GM12878 (cell line): ENCODE measurements around the gene KRTAP5-8. TPM values are rescaled to one million over a fixed set of nuclear protein-coding genes. Genes with fewer than 3 reads are reported as not detected.

Experiments used
- ATAC-seq: fragments of 200-7000 bp; cut with Tn5 transposase; 3 replicates; pipeline ENCODE4 v1.9.1; 2020; ENCODE audit warnings: mild to moderate bottlenecking, moderate library complexity
- BruUV-seq: library from RNA; stranded (reverse); fragments of 400-500 nt; replicated peaks from 2 replicates; lab custom pipeline; 2021; lab: Mats Ljungman, UMichigan
- CTCF ChIA-PET: fragments of 300-600 bp; sonication (Branson Sonifier 250); formaldehyde crosslinking; extraction: SDS; loops from one replicate; lab custom pipeline; 2021; ENCODE audit warnings: inconsistent platforms; lab: Yijun Ruan, JAX
- POLR2A ChIA-PET: fragments of 350-600 bp; formaldehyde crosslinking; extraction: SDS; loops from one replicate; lab custom pipeline; 2021; ENCODE audit warnings: inconsistent platforms; lab: Charles Lee
- RAD21 ChIA-PET: fragments of 300-600 bp; sonication (Branson Sonifier 250); formaldehyde crosslinking; loops from one replicate; lab custom pipeline; 2023; ENCODE audit warnings: antibody characterized with exemption; ENCODE audit not compliant: unreplicated experiment; lab: Charles Lee
- SMC1A ChIA-PET: fragments of 300-600 bp; sonication (Branson Sonifier 250); formaldehyde crosslinking; loops from one replicate; lab custom pipeline; 2023; ENCODE audit not compliant: unreplicated experiment, uncharacterized antibody; lab: Charles Lee
- DNase-seq: peaks from one replicate; pipeline ENCODE4 v3.0.0-alpha.2; 2011; ENCODE audit warnings: low read depth, low spot score
- FAIRE-seq: peaks from 3 replicates; lab custom pipeline; 2011; peaks lifted over from hg19 to GRCh38; lab: Jason Lieb, UNC
- H2AFZ ChIP-seq: 2 replicates; pipeline ENCODE4 v1.6.0; 2011; ENCODE audit warnings: low read depth, low read length, control low read depth; ENCODE audit not compliant: control insufficient read depth
- H3K27ac ChIP-seq: 2 replicates; pipeline ENCODE4 v1.5.1; 2011; ENCODE audit warnings: control low read depth; ENCODE audit not compliant: control insufficient read depth, insufficient read depth
- H3K27me3 ChIP-seq, 2 experiments: replicated peaks in 1 of 2; 2 replicates each; pipeline versions ENCODE4 v1.6.0 to v1.6.1; 2011; ENCODE audit warnings: low read length in 1 of 2; ENCODE audit not compliant: control insufficient read depth in 2 of 2, insufficient read depth in 2 of 2
- H3K36me3 ChIP-seq, 2 experiments: 2 replicates each; pipeline ENCODE4 v1.5.1; 2011; ENCODE audit warnings: low read length in 1 of 2; ENCODE audit not compliant: control insufficient read depth in 2 of 2, insufficient read depth in 2 of 2
- H3K4me1 ChIP-seq: 2 replicates; pipeline ENCODE4 v1.6.1; 2011; ENCODE audit warnings: mild to moderate bottlenecking, low read length, moderate library complexity, mixed read lengths; ENCODE audit not compliant: control insufficient read depth, insufficient read depth
- H3K4me2 ChIP-seq: 2 replicates; pipeline ENCODE4 v1.6.0; 2011; ENCODE audit warnings: control low read depth; ENCODE audit not compliant: control insufficient read depth, insufficient read depth
- H3K4me3 ChIP-seq: fragments of 200-600 bp; sonication (generic); 2 replicates; pipeline ENCODE4 v1.5.1; 2016
- H3K79me2 ChIP-seq: 2 replicates; pipeline ENCODE4 v1.6.0; 2011; ENCODE audit warnings: low read length; ENCODE audit not compliant: control insufficient read depth, insufficient read depth
- H3K9ac ChIP-seq: 2 replicates; pipeline ENCODE4 v1.8.0; 2011; ENCODE audit warnings: low read length, control low read depth, mixed read lengths; ENCODE audit not compliant: control insufficient read depth, insufficient read depth
- H3K9me3 ChIP-seq: replicated peaks from 3 replicates; pipeline ENCODE4 v1.5.1; 2011; ENCODE audit warnings: mild to moderate bottlenecking, low read length; ENCODE audit not compliant: control insufficient read depth, insufficient read depth
- H4K20me1 ChIP-seq: 2 replicates; pipeline ENCODE4 v1.6.0; 2011; ENCODE audit not compliant: control insufficient read depth, insufficient read depth
- BCL3 ChIP-seq: IDR thresholded peaks from 2 replicates; pipeline ENCODE4 v1.6.1; 2011; ENCODE audit warnings: borderline replicate concordance, low read depth, mild to moderate bottlenecking, moderate library complexity, low read length; ENCODE audit not compliant: insufficient read depth, poor library complexity, severe bottlenecking
- POLR2AphosphoS2 ChIP-seq: IDR thresholded peaks from 2 replicates; pipeline ENCODE4 v1.6.1; 2011; ENCODE audit warnings: low read depth, mild to moderate bottlenecking, low read length, improper control_type of control experiment, moderate library complexity
- SUZ12 ChIP-seq: fragments of 200-600 bp; sonication (generic); IDR thresholded peaks from one replicate; pipeline ENCODE4 v1.6.1; 2018; ENCODE audit warnings: antibody characterized with exemption, mild to moderate bottlenecking; ENCODE audit not compliant: unreplicated experiment
- ZNF384 ChIP-seq: IDR thresholded peaks from 2 replicates; pipeline ENCODE4 v1.6.1; 2012; ENCODE audit warnings: low read depth, mild to moderate bottlenecking, low read length, improper control_type of control experiment, borderline replicate concordance
- WGBS: methylation state at CpG from one replicate; pipeline ENCODE4 v1.1.6; 2016; ENCODE audit warnings: low lambda C conversion rate; ENCODE audit not compliant: insufficient replicate concordance, insufficient coverage; ENCODE audit errors: missing lambda C conversion rate; 5-methylcytosine and 5-hydroxymethylcytosine counted together
- in situ Hi-C: fragments of 300-500 bp; cut with MboI; formaldehyde crosslinking; loops from 9 replicates; pipeline ENCODE4 v1.14.3; 2018; ENCODE audit warnings: mixed read lengths
- intact Hi-C: fragments of 100-400 bp; cut with micrococcal nuclease; formaldehyde crosslinking; loops from one replicate; pipeline ENCODE4 v1.14.2; 2022; ENCODE audit not compliant: unreplicated experiment
- polyA plus RNA-seq, 11 experiments: library from polyadenylated mRNA; depleted of rRNA in 4 of 11; unstranded in 6 of 11; stranded (reverse) in 5 of 11; fragments of >200 nt; fragmentation: Nextera tagmentation in 4 of 11; fragmentation: Illumina TruSeq in 1 of 11; extraction: Ambion mirVana in 4 of 11; extraction: Trizol in 1 of 11; gene quantifications; 1 replicate in 1 of 11; 2 replicates in 10 of 11; pipeline versions ENCODE4 v1.2.1 to v1.2.3, GENCODE V29; 2011 to 2016; ENCODE audit warnings: inconsistent platforms in 2 of 11, missing spikeins in 2 of 11, low read depth in 1 of 11
- total RNA-seq, 4 experiments: library from RNA; depleted of rRNA in 3 of 4; stranded (reverse); fragments of >200 nt in 3 of 4; fragmentation: Illumina TruSeq in 1 of 4; extraction: Trizol in 1 of 4; gene quantifications; 2 replicates each; pipeline versions ENCODE4 v1.2.1 to v1.2.3, GENCODE V29; 2013 to 2021

KRTAP5-8 gene
- total and polyA plus RNA-seq, 10 of the 15 experiments (the other 5 are each of a cell fraction or from before 2014, with no cell fraction given) = 0.07 to 0.36 (median 0.13) TPM; not detected in 6

GRCh38 chr11:71555508-71555907 is 17.7 kb downstream of the KRTAP5-8 start:
- intact Hi-C loops = no loop called here
- H3K36me3 ChIP-seq = no peaks in the 10 kb centered on the region
- RAD21 ChIA-PET = no interaction called here
- no peaks in the 10 kb centered on the region for H3K27me3 ChIP-seq
- 60% methylated on average over 10 of the region's 11 CpGs for WGBS
- no peak overlapping the region for H3K9ac ChIP-seq
- TF ChIP-seq ZNF384 (no peak), SUZ12 (no peak)
- TF ChIP-seq, all 136 proteins: peak for 0
- Histone ChIP-seq H3K9me3 (no peaks in the 10 kb centered on the region), H2AFZ (no peak overlapping the region), H3K27ac (no peak overlapping the region), H3K4me2 (no peak overlapping the region), H3K4me3 (no peak overlapping the region), H4K20me1 (no peaks in the 10 kb centered on the region), H3K4me1 (peaks cover 5% of the 10 kb centered on the region), H3K79me2 (no peaks in the 10 kb centered on the region)
- BruUV-seq = no TSS peak
- no peak for FAIRE-seq
- SMC1A ChIA-PET = no interaction called here
- ATAC-seq = no peak
- CTCF ChIA-PET = no interaction called here
- in situ Hi-C loops = no loop called here
- POLR2A ChIA-PET = no interaction called here
- no peak for DNase-seq

- Histone ChIP-seq H4K20me1 (no peaks in the 10 kb centered on the region), H3K79me2 (no peaks in the 10 kb centered on the region), H2AFZ (no peak overlapping the region), H3K9me3 (no peaks in the 10 kb centered on the region), H3K4me1 (peaks cover 5% of the 10 kb centered on the region; the same call in 1 of the 2 replicates), H3K4me3 (no peak overlapping the region), H3K9ac (no peak overlapping the region), H3K36me3 (no peaks in the 10 kb centered on the region)
- SMC1A ChIA-PET = no interaction called here
- WGBS = 70% methylated on average over 4 of the region's 4 CpGs
- POLR2A ChIA-PET = no interaction called here
- CTCF ChIA-PET = no interaction called here
- in situ Hi-C loops = no loop called here
- DNase-seq (no peak), FAIRE-seq (no peak)
- BruUV-seq = no TSS peak
- RAD21 ChIA-PET = no interaction called here
- intact Hi-C loops = no loop called here
- TF ChIP-seq POLR2AphosphoS2 (no peak), BCL3 (peak; percentile 22)
- TF ChIP-seq, all 136 proteins: peak for 1
- H3K27me3 ChIP-seq = no peaks in the 10 kb centered on the region
- H3K4me2 ChIP-seq = no peak overlapping the region
- ATAC-seq = no peak
- no peak overlapping the region for H3K27ac ChIP-seq
These were observed 18.2 kb downstream of the KRTAP5-8 start for GRCh38 chr11:71556018-71556417.
